Esophagus muscularis mucosa (tissue), 3 donors: ENCODE results near the gene MAP3K10.

Source experiments
- POLR2A ChIP-seq: fragments of 450-650 bp; IDR thresholded peaks from one replicate; pipeline ENCODE4 v1.6.1; 2017; ENCODE audit warnings: antibody characterized with exemption, moderate library complexity, mild to moderate bottlenecking, low read depth
- POLR2AphosphoS5 ChIP-seq, 2 donors: sonication (generic); formaldehyde crosslinking; IDR thresholded peaks; one replicate each; pipeline ENCODE4 v1.6.1; 2017; ENCODE audit warnings: antibody characterized with exemption in 2 of 2
- TF ChIP-seq, protein P1 (sequence below), 3 experiments: fragments of 200-600 bp in 2 of 3; fragments of 450-650 bp in 1 of 3; sonication (generic) in 2 of 3; IDR thresholded peaks; one replicate each; pipeline ENCODE4 v1.5.1; 2017 to 2019; ENCODE audit warnings: antibody characterized with exemption in 3 of 3, mild to moderate bottlenecking in 2 of 3, moderate library complexity in 1 of 3

GRCh38 chr19:40192758-40193586 lies 1.7 kb downstream of the MAP3K10 start:
- no peak for TF ChIP-seq POLR2A
- TF ChIP-seq, protein P1, sequence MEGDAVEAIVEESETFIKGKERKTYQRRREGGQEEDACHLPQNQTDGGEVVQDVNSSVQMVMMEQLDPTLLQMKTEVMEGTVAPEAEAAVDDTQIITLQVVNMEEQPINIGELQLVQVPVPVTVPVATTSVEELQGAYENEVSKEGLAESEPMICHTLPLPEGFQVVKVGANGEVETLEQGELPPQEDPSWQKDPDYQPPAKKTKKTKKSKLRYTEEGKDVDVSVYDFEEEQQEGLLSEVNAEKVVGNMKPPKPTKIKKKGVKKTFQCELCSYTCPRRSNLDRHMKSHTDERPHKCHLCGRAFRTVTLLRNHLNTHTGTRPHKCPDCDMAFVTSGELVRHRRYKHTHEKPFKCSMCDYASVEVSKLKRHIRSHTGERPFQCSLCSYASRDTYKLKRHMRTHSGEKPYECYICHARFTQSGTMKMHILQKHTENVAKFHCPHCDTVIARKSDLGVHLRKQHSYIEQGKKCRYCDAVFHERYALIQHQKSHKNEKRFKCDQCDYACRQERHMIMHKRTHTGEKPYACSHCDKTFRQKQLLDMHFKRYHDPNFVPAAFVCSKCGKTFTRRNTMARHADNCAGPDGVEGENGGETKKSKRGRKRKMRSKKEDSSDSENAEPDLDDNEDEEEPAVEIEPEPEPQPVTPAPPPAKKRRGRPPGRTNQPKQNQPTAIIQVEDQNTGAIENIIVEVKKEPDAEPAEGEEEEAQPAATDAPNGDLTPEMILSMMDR (IDR thresholded peaks at IDR 0.05): no peak
- no peak for TF ChIP-seq POLR2AphosphoS5 (IDR thresholded peaks at IDR 0.05)
